ENCODE results near the gene INTS6L.

GRCh38 chrX:135544338-135544948, 24.0 kb downstream of the INTS6L start:
- TF ChIP-seq, protein P1, sequence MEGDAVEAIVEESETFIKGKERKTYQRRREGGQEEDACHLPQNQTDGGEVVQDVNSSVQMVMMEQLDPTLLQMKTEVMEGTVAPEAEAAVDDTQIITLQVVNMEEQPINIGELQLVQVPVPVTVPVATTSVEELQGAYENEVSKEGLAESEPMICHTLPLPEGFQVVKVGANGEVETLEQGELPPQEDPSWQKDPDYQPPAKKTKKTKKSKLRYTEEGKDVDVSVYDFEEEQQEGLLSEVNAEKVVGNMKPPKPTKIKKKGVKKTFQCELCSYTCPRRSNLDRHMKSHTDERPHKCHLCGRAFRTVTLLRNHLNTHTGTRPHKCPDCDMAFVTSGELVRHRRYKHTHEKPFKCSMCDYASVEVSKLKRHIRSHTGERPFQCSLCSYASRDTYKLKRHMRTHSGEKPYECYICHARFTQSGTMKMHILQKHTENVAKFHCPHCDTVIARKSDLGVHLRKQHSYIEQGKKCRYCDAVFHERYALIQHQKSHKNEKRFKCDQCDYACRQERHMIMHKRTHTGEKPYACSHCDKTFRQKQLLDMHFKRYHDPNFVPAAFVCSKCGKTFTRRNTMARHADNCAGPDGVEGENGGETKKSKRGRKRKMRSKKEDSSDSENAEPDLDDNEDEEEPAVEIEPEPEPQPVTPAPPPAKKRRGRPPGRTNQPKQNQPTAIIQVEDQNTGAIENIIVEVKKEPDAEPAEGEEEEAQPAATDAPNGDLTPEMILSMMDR (IDR thresholded peaks at IDR 0.05), result no peak
- no peak for TF ChIP-seq POLR2AphosphoS5 (IDR thresholded peaks at IDR 0.05)
